SK-N-SH (cell line): ENCODE data around the gene ARHGAP10. TPM values are rescaled to one million over a fixed set of nuclear protein-coding genes. Genes with fewer than 3 reads are reported as not detected.

Experiments
- CTCF ChIA-PET: fragments of 300-600, 350-600 bp; formaldehyde crosslinking; extraction: SDS; loops from one replicate; lab custom pipeline; 2021; lab: Yijun Ruan, JAX
- POLR2A ChIA-PET: fragments of 350-600 bp; sonication (Branson Sonifier 250); formaldehyde crosslinking; extraction: SDS; loops from one replicate; lab custom pipeline; 2020; ENCODE audit warnings: antibody characterized with exemption, inconsistent platforms; lab: Yijun Ruan, JAX
- DNase-seq: peaks from one replicate; pipeline ENCODE4 v3.0.0; 2012
- H2AFZ ChIP-seq: fragments of 200-600 bp; sonication (generic); 2 replicates; pipeline ENCODE4 v1.8.1; 2016; ENCODE audit warnings: antibody characterized with exemption, mild to moderate bottlenecking, low read depth
- H3F3A ChIP-seq: fragments of 200-600 bp; sonication (generic); replicated peaks from 2 replicates; pipeline ENCODE3; 2016; ENCODE audit warnings: antibody characterized with exemption, mild to moderate bottlenecking; ENCODE audit not compliant: insufficient read depth
- H3K27ac ChIP-seq, 2 experiments: fragments of 200-500 bp in 1 of 2; fragments of 200-600 bp in 1 of 2; sonication (Bioruptor generic) in 1 of 2; sonication (generic), shearing (Covaris generic) in 1 of 2; 2 replicates each; pipeline versions ENCODE4 v1.5.1 to v1.6.1; 2014 to 2016; ENCODE audit warnings: low read depth in 2 of 2, inconsistent platforms in 1 of 2, low read length in 1 of 2, mild to moderate bottlenecking in 1 of 2, mixed read lengths in 1 of 2
- H3K27me3 ChIP-seq: fragments of 200-600 bp; sonication (generic), shearing (Covaris generic); 2 replicates; pipeline ENCODE4 v1.6.1; 2016; ENCODE audit warnings: mixed run types; ENCODE audit not compliant: insufficient read depth
- H3K36me3 ChIP-seq, 2 experiments: fragments of 200-500 bp in 1 of 2; fragments of 200-600 bp in 1 of 2; sonication (Bioruptor generic) in 1 of 2; sonication (generic) in 1 of 2; replicated peaks in 1 of 2; 2 replicates each; pipeline versions ENCODE3 to v1.5.1; 2014 to 2016; ENCODE audit warnings: low read length in 1 of 2, mild to moderate bottlenecking in 1 of 2; ENCODE audit not compliant: insufficient read depth in 2 of 2, control insufficient read depth in 1 of 2
- H3K4me1 ChIP-seq, 2 experiments: fragments of 200-500 bp in 1 of 2; fragments of 200-600 bp in 1 of 2; sonication (Bioruptor generic) in 1 of 2; sonication (generic), shearing (Covaris generic) in 1 of 2; 2 replicates each; pipeline versions ENCODE4 v1.5.1 to v1.6.1; 2014 to 2016; ENCODE audit warnings: low read depth in 1 of 2, low read length in 1 of 2, mixed run types in 1 of 2; ENCODE audit not compliant: insufficient read depth in 2 of 2, control insufficient read depth in 1 of 2
- H3K4me2 ChIP-seq: fragments of 200-600 bp; sonication (generic), shearing (Covaris generic); 2 replicates; pipeline ENCODE4 v1.6.1; 2017; ENCODE audit warnings: mixed run types
- H3K4me3 ChIP-seq, 2 experiments: fragments of 200-500 bp in 1 of 2; fragments of 200-600 bp in 1 of 2; sonication (Bioruptor generic) in 1 of 2; sonication (generic), shearing (Covaris generic) in 1 of 2; 2 replicates each; pipeline versions ENCODE4 v1.5.1 to v1.8.1; 2014 to 2016; ENCODE audit warnings: low read depth in 2 of 2, inconsistent platforms in 1 of 2, low read length in 1 of 2, mild to moderate bottlenecking in 1 of 2, mixed read lengths in 1 of 2, moderate library complexity in 1 of 2
- H3K79me2 ChIP-seq: fragments of 200-600 bp; sonication (generic); 2 replicates; pipeline ENCODE4 v1.8.1; 2017; ENCODE audit warnings: mild to moderate bottlenecking; ENCODE audit not compliant: insufficient read depth
- H3K9ac ChIP-seq: fragments of 200-600 bp; sonication (generic); 2 replicates; pipeline ENCODE4 v1.6.1; 2017; ENCODE audit warnings: mixed run types
- H3K9me2 ChIP-seq: fragments of 200-600 bp; sonication (generic); 2 replicates; pipeline ENCODE4 v1.6.1; 2017; ENCODE audit warnings: mixed run types
- H3K9me3 ChIP-seq: fragments of 200-600 bp; sonication (generic); 2 replicates; pipeline ENCODE4 v1.6.1; 2017; ENCODE audit warnings: mixed run types, mild to moderate bottlenecking, moderate library complexity
- H4K20me1 ChIP-seq: fragments of 200-600 bp; sonication (generic); 2 replicates; pipeline ENCODE4 v1.6.1; 2017; ENCODE audit warnings: mild to moderate bottlenecking, mixed run types; ENCODE audit not compliant: insufficient read depth
- EZH2phosphoT487 ChIP-seq: fragments of 200-600 bp; sonication (generic); IDR thresholded peaks from 2 replicates; pipeline ENCODE4 v1.6.1; 2017; ENCODE audit warnings: low read depth, mixed run types, mild to moderate bottlenecking, antibody characterized with exemption, moderate library complexity, borderline replicate concordance
- FOSL2 ChIP-seq: IDR thresholded peaks from 2 replicates; pipeline ENCODE4 v1.4.0; 2012; ENCODE audit warnings: low read depth, mild to moderate bottlenecking, moderate library complexity, borderline replicate concordance
- FOXM1 ChIP-seq: IDR thresholded peaks from 2 replicates; pipeline ENCODE4 v1.4.0; 2012; ENCODE audit warnings: low read depth, mild to moderate bottlenecking
- MEF2A ChIP-seq: IDR thresholded peaks from 2 replicates; pipeline ENCODE4 v1.4.0; 2012; ENCODE audit warnings: low read depth, borderline replicate concordance
- NFIC ChIP-seq: IDR thresholded peaks from 2 replicates; pipeline ENCODE4 v1.4.0; 2012; ENCODE audit warnings: borderline replicate concordance
- POLR2AphosphoS5 ChIP-seq: IDR thresholded peaks from 2 replicates; pipeline ENCODE4 v1.6.1; 2012; ENCODE audit warnings: low read depth, low read length
- RAD21 ChIP-seq: IDR thresholded peaks from 2 replicates; pipeline ENCODE4 v1.6.1; 2012; ENCODE audit warnings: mild to moderate bottlenecking, low read length
- RFX5 ChIP-seq: IDR thresholded peaks from 2 replicates; pipeline ENCODE4 v1.6.1; 2012; ENCODE audit warnings: mild to moderate bottlenecking, improper control_type of control experiment, low read length
- SMC3 ChIP-seq: IDR thresholded peaks from 2 replicates; pipeline ENCODE4 v1.6.1; 2012; ENCODE audit warnings: low read depth, low read length, improper control_type of control experiment
- TCF12 ChIP-seq: IDR thresholded peaks from 2 replicates; pipeline ENCODE4 v1.4.0; 2012
- WGBS: methylation state at CpG from one replicate; pipeline ENCODE4 v1.1.6; 2017; ENCODE audit warnings: low lambda C conversion rate; 5-methylcytosine and 5-hydroxymethylcytosine counted together
- polyA plus RNA-seq, 3 experiments: library from polyadenylated mRNA; depleted of rRNA; stranded (reverse); fragments of >200 nt; gene quantifications; 2 replicates each; pipeline ENCODE4 v1.2.3, GENCODE V29; 2012
- TF ChIP-seq, protein P1 (sequence below): fragments of 200-600 bp; sonication (generic); IDR thresholded peaks from 2 replicates; pipeline ENCODE4 v1.6.1; 2017; ENCODE audit warnings: antibody characterized with exemption, mild to moderate bottlenecking, moderate library complexity
- TF ChIP-seq, protein P2 (sequence below): IDR thresholded peaks from 2 replicates; pipeline ENCODE4 v1.4.0; 2012; ENCODE audit warnings: low read depth, borderline replicate concordance
- TF ChIP-seq, protein P3 (sequence below): fragments of 150-350 bp; IDR thresholded peaks from 2 replicates; pipeline ENCODE4 v1.6.1; 2017; ENCODE audit warnings: antibody characterized with exemption, low read length, low read depth, borderline replicate concordance
- TF ChIP-seq, protein P4 (sequence below): IDR thresholded peaks from 2 replicates; pipeline ENCODE4 v1.4.0; 2012; ENCODE audit warnings: low read depth
- TF ChIP-seq, protein P5 (sequence below): IDR thresholded peaks from 2 replicates; pipeline ENCODE4 v1.4.0; 2012; ENCODE audit warnings: low read depth, borderline replicate concordance

Gene ARHGAP10
- polyA plus RNA-seq, 1 of the 3 experiments (the other 2 are of a cell fraction): 15.1 TPM

DNA sequence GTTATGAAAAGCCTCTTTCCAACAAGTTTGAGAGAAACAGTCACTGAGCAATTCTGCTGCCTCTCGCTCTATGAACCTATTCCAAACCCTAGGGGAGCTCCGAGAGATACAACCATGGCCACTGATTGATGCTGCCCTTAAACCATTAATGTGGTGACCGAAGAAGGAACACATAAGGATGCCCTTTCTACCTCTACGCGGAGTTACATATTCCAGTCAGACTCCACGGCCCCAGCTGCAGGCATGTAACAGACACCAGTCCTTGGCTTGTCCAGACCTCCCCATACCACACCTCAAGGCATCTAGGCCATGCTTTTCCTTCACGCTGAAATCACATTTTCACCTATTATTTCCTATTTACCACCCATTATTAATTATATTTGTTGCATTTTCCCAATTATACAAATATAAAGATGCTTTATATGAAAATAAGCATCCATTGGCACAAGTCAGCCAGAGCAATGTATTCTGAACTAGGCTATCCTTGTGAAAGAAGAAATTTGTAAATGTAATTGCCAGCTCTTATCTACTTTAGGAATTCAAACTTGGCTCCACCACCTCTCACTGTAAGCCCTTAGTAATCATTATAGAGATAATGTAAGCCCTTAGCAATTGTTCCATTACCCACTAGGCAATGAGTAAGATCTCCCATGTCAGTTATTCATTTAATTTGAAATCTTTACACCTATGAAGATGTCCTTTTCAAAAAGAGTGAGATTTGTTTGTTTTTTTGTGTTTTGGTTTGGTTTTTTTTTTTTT is 371.9 kb downstream of the ARHGAP10 start:
- H3K9ac ChIP-seq: no peak overlapping the region
- CTCF ChIA-PET: interaction anchor here (1.9 kb wide), 1 partner anchor 12 kb away, joined by 5 read pairs; no protein-coding TSS in a partner anchor
- DNase-seq: no peak
- H3K79me2 ChIP-seq: no peaks in the 10 kb centered on the region
- TF ChIP-seq MEF2A (no peak), RAD21 (no peak), POLR2AphosphoS5 (no peak), FOXM1 (no peak), RFX5 (no peak), NFIC (no peak), FOSL2 (no peak), TCF12 (no peak), SMC3 (no peak), EZH2phosphoT487 (no peak)
- TF ChIP-seq, protein P1, sequence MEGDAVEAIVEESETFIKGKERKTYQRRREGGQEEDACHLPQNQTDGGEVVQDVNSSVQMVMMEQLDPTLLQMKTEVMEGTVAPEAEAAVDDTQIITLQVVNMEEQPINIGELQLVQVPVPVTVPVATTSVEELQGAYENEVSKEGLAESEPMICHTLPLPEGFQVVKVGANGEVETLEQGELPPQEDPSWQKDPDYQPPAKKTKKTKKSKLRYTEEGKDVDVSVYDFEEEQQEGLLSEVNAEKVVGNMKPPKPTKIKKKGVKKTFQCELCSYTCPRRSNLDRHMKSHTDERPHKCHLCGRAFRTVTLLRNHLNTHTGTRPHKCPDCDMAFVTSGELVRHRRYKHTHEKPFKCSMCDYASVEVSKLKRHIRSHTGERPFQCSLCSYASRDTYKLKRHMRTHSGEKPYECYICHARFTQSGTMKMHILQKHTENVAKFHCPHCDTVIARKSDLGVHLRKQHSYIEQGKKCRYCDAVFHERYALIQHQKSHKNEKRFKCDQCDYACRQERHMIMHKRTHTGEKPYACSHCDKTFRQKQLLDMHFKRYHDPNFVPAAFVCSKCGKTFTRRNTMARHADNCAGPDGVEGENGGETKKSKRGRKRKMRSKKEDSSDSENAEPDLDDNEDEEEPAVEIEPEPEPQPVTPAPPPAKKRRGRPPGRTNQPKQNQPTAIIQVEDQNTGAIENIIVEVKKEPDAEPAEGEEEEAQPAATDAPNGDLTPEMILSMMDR: no peak
- TF ChIP-seq, protein P2, sequence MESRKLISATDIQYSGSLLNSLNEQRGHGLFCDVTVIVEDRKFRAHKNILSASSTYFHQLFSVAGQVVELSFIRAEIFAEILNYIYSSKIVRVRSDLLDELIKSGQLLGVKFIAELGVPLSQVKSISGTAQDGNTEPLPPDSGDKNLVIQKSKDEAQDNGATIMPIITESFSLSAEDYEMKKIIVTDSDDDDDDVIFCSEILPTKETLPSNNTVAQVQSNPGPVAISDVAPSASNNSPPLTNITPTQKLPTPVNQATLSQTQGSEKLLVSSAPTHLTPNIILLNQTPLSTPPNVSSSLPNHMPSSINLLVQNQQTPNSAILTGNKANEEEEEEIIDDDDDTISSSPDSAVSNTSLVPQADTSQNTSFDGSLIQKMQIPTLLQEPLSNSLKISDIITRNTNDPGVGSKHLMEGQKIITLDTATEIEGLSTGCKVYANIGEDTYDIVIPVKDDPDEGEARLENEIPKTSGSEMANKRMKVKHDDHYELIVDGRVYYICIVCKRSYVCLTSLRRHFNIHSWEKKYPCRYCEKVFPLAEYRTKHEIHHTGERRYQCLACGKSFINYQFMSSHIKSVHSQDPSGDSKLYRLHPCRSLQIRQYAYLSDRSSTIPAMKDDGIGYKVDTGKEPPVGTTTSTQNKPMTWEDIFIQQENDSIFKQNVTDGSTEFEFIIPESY: no peak
- TF ChIP-seq, protein P3, sequence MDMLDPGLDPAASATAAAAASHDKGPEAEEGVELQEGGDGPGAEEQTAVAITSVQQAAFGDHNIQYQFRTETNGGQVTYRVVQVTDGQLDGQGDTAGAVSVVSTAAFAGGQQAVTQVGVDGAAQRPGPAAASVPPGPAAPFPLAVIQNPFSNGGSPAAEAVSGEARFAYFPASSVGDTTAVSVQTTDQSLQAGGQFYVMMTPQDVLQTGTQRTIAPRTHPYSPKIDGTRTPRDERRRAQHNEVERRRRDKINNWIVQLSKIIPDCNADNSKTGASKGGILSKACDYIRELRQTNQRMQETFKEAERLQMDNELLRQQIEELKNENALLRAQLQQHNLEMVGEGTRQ: no peak
- TF ChIP-seq, protein P4, sequence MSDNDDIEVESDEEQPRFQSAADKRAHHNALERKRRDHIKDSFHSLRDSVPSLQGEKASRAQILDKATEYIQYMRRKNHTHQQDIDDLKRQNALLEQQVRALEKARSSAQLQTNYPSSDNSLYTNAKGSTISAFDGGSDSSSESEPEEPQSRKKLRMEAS: no peak
- TF ChIP-seq, protein P5, sequence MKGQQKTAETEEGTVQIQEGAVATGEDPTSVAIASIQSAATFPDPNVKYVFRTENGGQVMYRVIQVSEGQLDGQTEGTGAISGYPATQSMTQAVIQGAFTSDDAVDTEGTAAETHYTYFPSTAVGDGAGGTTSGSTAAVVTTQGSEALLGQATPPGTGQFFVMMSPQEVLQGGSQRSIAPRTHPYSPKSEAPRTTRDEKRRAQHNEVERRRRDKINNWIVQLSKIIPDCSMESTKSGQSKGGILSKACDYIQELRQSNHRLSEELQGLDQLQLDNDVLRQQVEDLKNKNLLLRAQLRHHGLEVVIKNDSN: no peak
- TF ChIP-seq, all 33 proteins: peak for 0
- Histone ChIP-seq H3K9me3 (no peaks in the 10 kb centered on the region), H3K4me1 (no peaks in the 10 kb centered on the region), H3K4me3 (no peak overlapping the region), H3K27me3 (no peaks in the 10 kb centered on the region), H3K4me2 (no peak overlapping the region), H3F3A (no peaks in the 10 kb centered on the region), H2AFZ (no peak overlapping the region), H4K20me1 (no peaks in the 10 kb centered on the region), H3K27ac (no peak overlapping the region), H3K9me2 (no peaks in the 10 kb centered on the region), H3K36me3 (no peaks in the 10 kb centered on the region)
- POLR2A ChIA-PET: no interaction called here
- 69% methylated on average over 7 of the region's 7 CpGs for WGBS
